MM.1S (cell line): Measurements from ENCODE around the gene WDFY1.

Experiments
- DNase-seq: peaks from one replicate; pipeline ENCODE4 v3.0.0-alpha.2; 2015
- H2AFZ ChIP-seq: fragments of 300-600 bp; sonication (generic); 2 replicates; pipeline ENCODE4 v1.6.0; 2016; ENCODE audit warnings: antibody characterized with exemption, low read length
- H3F3A ChIP-seq: fragments of 300-600 bp; sonication (generic); 2 replicates; pipeline ENCODE4 v1.6.1; 2016; ENCODE audit warnings: mild to moderate bottlenecking, antibody characterized with exemption, low read length, moderate library complexity, mixed read lengths; ENCODE audit not compliant: insufficient read depth
- H3K27ac ChIP-seq: fragments of 300-600 bp; sonication (generic); 2 replicates; pipeline ENCODE4 v1.5.1; 2016; ENCODE audit warnings: mild to moderate bottlenecking, low read length
- H3K27me3 ChIP-seq: fragments of 300-600 bp; sonication (generic); replicated peaks from 2 replicates; pipeline ENCODE4 v1.6.0; 2016; ENCODE audit warnings: low read length; ENCODE audit not compliant: insufficient read depth
- H3K36me3 ChIP-seq: fragments of 300-600 bp; sonication (generic); replicated peaks from 2 replicates; pipeline ENCODE4 v1.6.1; 2016; ENCODE audit warnings: mild to moderate bottlenecking, low read length, mixed read lengths; ENCODE audit not compliant: insufficient read depth
- H3K4me1 ChIP-seq: fragments of 300-600 bp; sonication (generic); 2 replicates; pipeline ENCODE4 v1.6.1; 2016; ENCODE audit warnings: low read length, mixed read lengths
- H3K4me2 ChIP-seq: fragments of 300-600 bp; sonication (generic); 2 replicates; pipeline ENCODE4 v1.6.0; 2016; ENCODE audit warnings: low read depth, low read length
- H3K4me3 ChIP-seq: fragments of 300-600 bp; sonication (generic); 2 replicates; pipeline ENCODE4 v1.5.1; 2016; ENCODE audit warnings: low read length, mixed read lengths
- H3K79me2 ChIP-seq: fragments of 300-600 bp; sonication (generic); 2 replicates; pipeline ENCODE4 v1.6.1; 2016; ENCODE audit warnings: mixed run types, low read length, mixed read lengths
- H3K9ac ChIP-seq: fragments of 300-600 bp; sonication (generic); 2 replicates; pipeline ENCODE4 v1.6.1; 2016; ENCODE audit warnings: low read length, mixed read lengths
- H3K9me2 ChIP-seq: fragments of 300-600 bp; sonication (generic); replicated peaks from 2 replicates; pipeline ENCODE4 v1.6.1; 2016; ENCODE audit warnings: mild to moderate bottlenecking, low read length, mixed read lengths; ENCODE audit not compliant: insufficient read depth
- H3K9me3 ChIP-seq: fragments of 300-600 bp; sonication (generic); replicated peaks from 2 replicates; pipeline ENCODE4 v1.6.1; 2016; ENCODE audit warnings: mild to moderate bottlenecking, low read length, mixed read lengths; ENCODE audit not compliant: insufficient read depth
- H4K20me1 ChIP-seq: fragments of 300-600 bp; sonication (generic); 2 replicates; pipeline ENCODE4 v1.6.1; 2016; ENCODE audit warnings: mild to moderate bottlenecking, low read length, moderate library complexity, mixed read lengths; ENCODE audit not compliant: insufficient read depth
- CTCF ChIP-seq: fragments of 300-600 bp; sonication (generic); IDR thresholded peaks from 2 replicates; pipeline ENCODE4 v1.5.1; 2016; ENCODE audit warnings: antibody characterized with exemption, low read length, mixed read lengths
- EZH2 ChIP-seq: fragments of 300-600 bp; sonication (generic); optimal IDR thresholded peaks from 2 replicates; pipeline ENCODE3; 2017; ENCODE audit warnings: low read depth, mild to moderate bottlenecking, antibody characterized with exemption, low read length, mixed read lengths
- EZH2phosphoT487 ChIP-seq: fragments of 300-600 bp; sonication (generic); IDR thresholded peaks from 2 replicates; pipeline ENCODE4 v1.6.1; 2018; ENCODE audit warnings: antibody characterized with exemption, low read length

The WDFY1 gene

GRCh38 chr2:223894009-223894408, 51.1 kb downstream of the WDFY1 start:
- Histone ChIP-seq H3K27me3 (no peaks in the 10 kb centered on the region), H3K9me3 (no peaks in the 10 kb centered on the region), H3K27ac (no peak overlapping the region), H4K20me1 (no peaks in the 10 kb centered on the region), H3K4me1 (peaks cover 10% of the 10 kb centered on the region), H3K9me2 (no peaks in the 10 kb centered on the region), H3K4me3 (no peak overlapping the region), H3K9ac (no peak overlapping the region), H2AFZ (no peak overlapping the region), H3F3A (peaks cover 11% of the 10 kb centered on the region), H3K36me3 (no peaks in the 10 kb centered on the region), H3K4me2 (no peak overlapping the region), H3K79me2 (no peaks in the 10 kb centered on the region)
- TF ChIP-seq CTCF (no peak), EZH2phosphoT487 (no peak), EZH2 (no peak)
- no peak for DNase-seq

GRCh38 chr2:223890721-223891120, 54.4 kb downstream of the WDFY1 start:
- no peaks in the 10 kb centered on the region for H3K9me3 ChIP-seq
- H3K36me3 ChIP-seq, result no peaks in the 10 kb centered on the region
- no peak overlapping the region for H3K27ac ChIP-seq
- H2AFZ ChIP-seq, result no peak overlapping the region
- no peaks in the 10 kb centered on the region for H3K79me2 ChIP-seq
- H3K4me2 ChIP-seq, result no peak overlapping the region
- no peak overlapping the region for H3K9ac ChIP-seq
- no peaks in the 10 kb centered on the region for H3K27me3 ChIP-seq
- no peak for TF ChIP-seq EZH2phosphoT487
- TF ChIP-seq CTCF, result no peak
- no peak for TF ChIP-seq EZH2
- H3K4me1 ChIP-seq, result no peaks in the 10 kb centered on the region
- H3K9me2 ChIP-seq, result no peaks in the 10 kb centered on the region
- H3K4me3 ChIP-seq, result no peak overlapping the region
- no peak for DNase-seq
- no peaks in the 10 kb centered on the region for H4K20me1 ChIP-seq
- no peaks in the 10 kb centered on the region for H3F3A ChIP-seq

- Histone ChIP-seq H4K20me1 (no peaks in the 10 kb centered on the region), H3K9ac (no peak overlapping the region), H3K36me3 (no peaks in the 10 kb centered on the region), H3K4me2 (no peak overlapping the region), H3K4me3 (no peak overlapping the region), H3K9me3 (no peaks in the 10 kb centered on the region), H3K9me2 (no peaks in the 10 kb centered on the region), H3K4me1 (no peaks in the 10 kb centered on the region), H3K27me3 (no peaks in the 10 kb centered on the region), H2AFZ (no peak overlapping the region), H3F3A (no peaks in the 10 kb centered on the region), H3K27ac (no peak overlapping the region), H3K79me2 (no peaks in the 10 kb centered on the region)
- TF ChIP-seq CTCF (no peak), EZH2phosphoT487 (no peak)
- DNase-seq, result no peak
Observed at GRCh38 chr2:223889229-223889628, 55.9 kb downstream of the WDFY1 start.
